ENCODE data around the gene MT1G.

DNA sequence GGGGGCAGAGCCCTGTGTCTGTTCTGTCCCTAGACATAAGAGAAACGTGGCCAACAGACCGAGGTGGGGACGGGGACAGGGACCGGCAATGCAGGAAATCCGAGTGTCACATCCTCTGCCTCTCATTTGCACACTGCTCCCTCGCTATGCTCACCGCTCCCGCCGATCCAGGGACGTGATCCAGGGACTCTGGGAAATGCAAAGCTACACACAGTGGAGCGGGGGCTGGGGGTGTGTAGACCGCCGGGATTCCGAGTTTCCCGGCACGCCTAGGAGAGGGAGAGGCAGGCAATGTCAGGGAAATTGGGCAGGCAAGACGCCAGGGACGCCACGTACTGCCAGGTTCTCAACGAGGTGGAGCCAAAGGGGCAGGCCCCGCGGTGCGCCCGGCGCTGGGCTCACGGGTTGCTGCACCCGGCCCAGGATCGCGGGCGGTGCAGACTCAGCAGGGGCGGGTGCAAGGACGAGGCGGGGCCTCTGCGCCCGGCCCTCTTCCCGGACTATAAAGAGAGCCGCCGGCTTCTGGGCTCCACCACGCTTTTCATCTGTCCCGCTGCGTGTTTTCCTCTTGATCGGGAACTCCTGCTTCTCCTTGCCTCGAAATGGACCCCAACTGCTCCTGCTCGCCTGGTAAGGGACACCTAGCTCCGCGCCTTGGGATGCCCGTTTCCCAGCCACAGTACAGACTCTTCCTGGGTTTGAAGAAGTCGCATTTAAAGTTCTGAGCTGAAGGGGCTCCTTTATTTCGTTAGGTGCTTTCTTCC, 14.3 kb upstream of the MT1G start, which contains the start of gene MT1X:
- no peak for TF ChIP-seq CTCF (IDR thresholded peaks at IDR 0.05; ENCODE audit: low read depth, low read length, poor library complexity, severe bottlenecking)
- no peak for TF ChIP-seq EZH2phosphoT487 (IDR thresholded peaks at IDR 0.05; ENCODE audit: borderline replicate concordance, low read length)
